ENCODE data around the gene TEX26.
"Not testable (repeated sequence)": the region's sequence is repeated elsewhere in the genome, so short reads cannot be mapped to it uniquely, and the experiment has no call there.

TEX26 gene

GRCh38 chr13:30918662-30919405 lies 13.6 kb upstream of the TEX26 start:
- DNase-seq (ENCODE audit: insufficient read length, low spot score) = no peak
- TF ChIP-seq CTCF (IDR thresholded peaks at IDR 0.05; ENCODE audit: insufficient read depth, missing control alignments) = no peak
- no peak for FAIRE-seq

GRCh38 chr13:30920162-30920909 lies 12.1 kb upstream of the TEX26 start:
- no peak for TF ChIP-seq CTCF (IDR thresholded peaks at IDR 0.05; ENCODE audit: insufficient read depth, missing control alignments)
- DNase-seq (ENCODE audit: insufficient read length, low spot score) (no peak), FAIRE-seq (no peak)

- DNase-seq (ENCODE audit: insufficient read length, low spot score) (no peak), FAIRE-seq (no peak)
- TF ChIP-seq CTCF (IDR thresholded peaks at IDR 0.05; ENCODE audit: insufficient read depth, missing control alignments) = no peak
Observed at GRCh38 chr13:30923418-30923817, 9.0 kb upstream of the TEX26 start.

GRCh38 chr13:30924721-30925120 lies 7.7 kb upstream of the TEX26 start:
- no peak for TF ChIP-seq CTCF (IDR thresholded peaks at IDR 0.05; ENCODE audit: insufficient read depth, missing control alignments)
- DNase-seq (ENCODE audit: insufficient read length, low spot score) (no peak), FAIRE-seq (no peak)

GRCh38 chr13:30925429-30925828 lies 7.0 kb upstream of the TEX26 start:
- no peak for FAIRE-seq
- no peak for DNase-seq (ENCODE audit: insufficient read length, low spot score)
- TF ChIP-seq CTCF (IDR thresholded peaks at IDR 0.05; ENCODE audit: insufficient read depth, missing control alignments) = no peak

- no peak for DNase-seq (ENCODE audit: insufficient read length, low spot score)
- no peak for FAIRE-seq
Observed at GRCh38 chr13:30926781-30927180, 5.7 kb upstream of the TEX26 start.

GRCh38 chr13:30927188-30927587 lies 5.3 kb upstream of the TEX26 start:
- FAIRE-seq; DNase-seq (ENCODE audit: insufficient read length, low spot score): not testable (repeated sequence)

More at GRCh38 chr13:30926781-30927180, 5.7 kb upstream of the TEX26 start:
- no peak for TF ChIP-seq CTCF (IDR thresholded peaks at IDR 0.05; ENCODE audit: insufficient read depth, missing control alignments)
